Psoas muscle (tissue), 8 donors: ENCODE results near the gene ENO1. TPM values are rescaled to one million over a fixed set of nuclear protein-coding genes. Genes with fewer than 3 reads are reported as not detected.
"Not testable (repeated sequence)": the region's sequence is repeated elsewhere in the genome, so short reads cannot be mapped to it uniquely, and the experiment has no call there.

Experiments
- ATAC-seq, 4 donors: fragments of 200-7000 bp; cut with Tn5 transposase; one replicate each; pipeline ENCODE4 v1.9.1; 2020; ENCODE audit warnings: moderate library complexity in 3 of 4, mild to moderate bottlenecking in 2 of 4
- DNase-seq, 2 donors: peaks; one replicate each; pipeline ENCODE4 v3.0.0-alpha.2; 2020
- H3K27ac ChIP-seq: fragments of 200-600 bp; one replicate; pipeline ENCODE4 v1.8.0; 2022
- H3K27me3 ChIP-seq, 3 donors: fragments of 200-600 bp in 1 of 3; one replicate each; pipeline versions ENCODE4 v1.6.1 to v1.8.0; 2013 to 2022; ENCODE audit warnings: low read length in 2 of 3, mild to moderate bottlenecking in 2 of 3, moderate library complexity in 1 of 3; ENCODE audit not compliant: insufficient read depth in 3 of 3
- H3K36me3 ChIP-seq, 2 donors: fragments of 200-600 bp in 1 of 2; one replicate each; pipeline versions ENCODE4 v1.6.1 to v1.8.0; 2013 to 2022; ENCODE audit warnings: low read depth in 1 of 2, mild to moderate bottlenecking in 1 of 2, moderate library complexity in 1 of 2; ENCODE audit not compliant: insufficient read depth in 1 of 2
- H3K4me1 ChIP-seq: fragments of 200-600 bp; one replicate; pipeline ENCODE4 v1.8.0; 2022
- H3K4me3 ChIP-seq: fragments of 200-600 bp; one replicate; pipeline ENCODE4 v1.8.0; 2022; ENCODE audit warnings: mild to moderate bottlenecking
- H3K9me3 ChIP-seq: fragments of 200-600 bp; one replicate; pipeline ENCODE4 v1.8.0; 2022
- CTCF ChIP-seq: fragments of 200-600 bp; IDR thresholded peaks from one replicate; pipeline ENCODE4 v1.8.0; 2022; ENCODE audit warnings: antibody characterized with exemption
- WGBS, 3 donors: extraction: QIAGEN DNeasy Blood & Tissue Kit; methylation state at CpG; one replicate each; pipeline versions ENCODE4 v1.1.6 to v1.1.7; 2013; 5-methylcytosine and 5-hydroxymethylcytosine counted together
- intact Hi-C, 2 donors: fragments of 100-400 bp; cut with DNase I; formaldehyde crosslinking; loops; one replicate each; pipeline versions ENCODE4 v1.11.0 to v1.14.2; 2022
- polyA plus RNA-seq, 3 donors: library from polyadenylated mRNA; stranded (reverse); fragments of 200-250 nt; gene quantifications; one replicate each; pipeline ENCODE4 v1.2.3, GENCODE V29; 2013
- total RNA-seq, 4 donors: library from RNA; stranded (reverse); fragmentation: NEBNext Ultra II Directional in 2 of 4; extraction: Animal tissue kit (Norgen Biotek cat#: 25700) in 2 of 4; gene quantifications; one replicate each; pipeline versions ENCODE4 v1.2.1 to v1.2.4, GENCODE V29; 2021 to 2023
- donor health status: healthy with polysubstance abuse.
- donor health status: DM: no; HTN: no; CAD: no; lungs with moderate emphysema.
- donor health status: Bipolar disorder and iron deficiency.
- donor health status: healthy.
- donor health status: DM: yes; HTN: yes; CAD: no.
- donor health status: DM: no; HTN: no; CAD: no.
- donor health status: DM: no; HTN: no; CAD: no.
- donor health status: DM: yes; HTN: yes; CAD: no.

The ENO1 gene
- total and polyA plus RNA-seq, 7 donors, result 83.8 to 489 (median 191) TPM

DNA sequence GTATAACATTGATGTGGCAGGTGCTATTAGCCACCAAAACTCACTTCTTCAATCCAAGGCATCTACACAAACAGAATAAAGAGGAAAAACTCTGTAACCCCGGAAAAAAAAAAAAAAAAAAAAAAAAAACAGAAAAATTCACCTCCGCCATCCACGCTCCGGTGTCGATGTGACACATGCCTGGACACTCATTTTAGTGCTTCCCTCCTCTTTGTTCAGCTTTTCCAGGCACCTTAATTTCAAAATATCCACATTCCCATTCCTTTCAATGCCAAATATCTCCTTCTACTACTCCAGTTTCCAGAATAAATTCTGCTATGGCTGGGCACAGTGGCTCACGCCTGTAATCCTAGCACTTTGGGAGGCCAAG is 55.2 kb downstream of the ENO1 start:
- 35 to 50% (median 39%) methylated on average over 6 of the region's 6 CpGs for WGBS, 3 donors
- Histone ChIP-seq H3K27ac (peak overlapping the region; percentile 64), H3K27me3 (no peaks in the 10 kb centered on the region), H3K9me3 (no peaks in the 10 kb centered on the region), H3K36me3 (no peaks in the 10 kb centered on the region), H3K4me1 (peaks cover 16% of the 10 kb centered on the region), H3K4me3 (no peak overlapping the region)
- ATAC-seq, result no peak
- no peak for DNase-seq
- intact Hi-C loops, result no loop called here
- TF ChIP-seq CTCF, result no peak

DNA sequence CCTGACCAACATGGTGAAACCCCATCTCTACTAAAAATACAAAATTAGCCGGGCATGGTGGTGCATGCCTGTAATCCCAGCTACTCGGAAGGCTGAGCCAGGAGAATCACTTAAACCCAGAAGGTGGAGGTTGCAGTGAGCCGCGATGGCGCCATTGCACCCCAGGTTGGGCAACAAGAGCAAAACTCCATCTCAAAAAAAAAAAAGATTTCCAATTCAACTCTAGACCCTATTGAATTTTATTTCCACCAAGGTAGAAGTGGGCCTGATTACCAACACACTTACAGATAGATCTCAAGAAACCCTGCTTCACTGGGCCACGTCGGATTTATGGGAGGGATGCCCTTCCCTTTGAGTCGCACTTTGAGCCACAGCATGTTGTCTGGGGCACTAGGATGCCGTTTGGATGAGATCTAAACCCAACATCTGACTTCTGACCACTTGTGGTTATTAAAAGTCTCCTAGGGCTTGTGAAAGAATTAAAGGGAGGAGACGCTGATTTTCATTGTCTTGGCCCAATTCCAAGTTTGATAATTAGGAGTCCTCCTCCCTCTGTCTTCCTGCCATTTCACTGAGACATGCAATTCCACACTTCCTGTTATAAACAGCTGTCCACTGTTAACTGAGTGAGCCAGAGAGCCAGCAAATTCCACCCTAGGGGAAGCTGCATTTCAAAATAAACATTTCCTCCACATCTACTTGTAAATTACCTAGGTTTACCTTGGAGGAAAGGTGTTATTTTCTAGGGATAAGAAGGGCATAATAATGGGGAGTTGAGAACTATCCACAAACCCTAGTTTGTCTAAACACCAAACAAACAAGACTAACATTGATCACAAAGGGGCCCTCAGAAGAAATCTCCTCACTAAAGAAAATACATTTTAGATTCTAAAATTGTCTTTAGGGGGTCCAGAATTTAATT is 55.9 kb downstream of the ENO1 start:
- no peaks in the 10 kb centered on the region for H3K9me3 ChIP-seq
- TF ChIP-seq CTCF, result no peak
- peak; percentile 58 to 75 (median 67) for ATAC-seq
- H3K27ac ChIP-seq, result peak overlapping the region; percentile 64
- 31 to 32% (median 31%) methylated on average over 10 of the region's 10 CpGs for WGBS, 3 donors
- H3K4me3 ChIP-seq, result no peak overlapping the region
- intact Hi-C loops, result no loop called here
- H3K27me3 ChIP-seq, result no peaks in the 10 kb centered on the region
- H3K4me1 ChIP-seq, result peaks cover 16% of the 10 kb centered on the region
- no peak for DNase-seq
- H3K36me3 ChIP-seq, result no peaks in the 10 kb centered on the region

- intact Hi-C loops, result no loop called here
- H3K36me3 ChIP-seq, result no peaks in the 10 kb centered on the region
- DNase-seq, result no peak
- H3K27ac ChIP-seq, result no peak overlapping the region
- H3K9me3 ChIP-seq, result no peaks in the 10 kb centered on the region
- 60 to 76% (median 61%) methylated on average over 2 of the region's 2 CpGs for WGBS, 3 donors
- H3K4me1 ChIP-seq, result peaks cover 19% of the 10 kb centered on the region
- no peak for ATAC-seq
- H3K4me3 ChIP-seq, result no peak overlapping the region
- no peak for TF ChIP-seq CTCF
- H3K27me3 ChIP-seq, result no peaks in the 10 kb centered on the region
These were observed 57.4 kb downstream of the ENO1 start for GRCh38 chr1:8821084-8821483.

GRCh38 chr1:8818789-8819188 is 59.7 kb downstream of the ENO1 start:
- ATAC-seq, H3K27me3 ChIP-seq: not testable (repeated sequence)
- intact Hi-C loops, result loop anchor here in 1 of 2 donors (2.0 kb wide), 1 partner anchor 30 kb away; no protein-coding TSS in a partner anchor

GRCh38 chr1:8818325-8818775 is 60.1 kb downstream of the ENO1 start:
- TF ChIP-seq CTCF, result no peak
- peaks cover 35% of the 10 kb centered on the region for H3K4me1 ChIP-seq
- 13 to 16% (median 14%) methylated on average over 4 of the region's 4 CpGs for WGBS, 3 donors
- H3K27me3 ChIP-seq, result no peaks in the 10 kb centered on the region
- intact Hi-C loops, result loop anchor here in 1 of 2 donors (2.0 kb wide), 1 partner anchor 30 kb away; no protein-coding TSS in a partner anchor
- no peaks in the 10 kb centered on the region for H3K36me3 ChIP-seq
- H3K9me3 ChIP-seq, result no peaks in the 10 kb centered on the region
- peak overlapping the region; percentile 96 for H3K27ac ChIP-seq
- DNase-seq (no peak), ATAC-seq (no peak)
- H3K4me3 ChIP-seq, result peak overlapping the region; percentile 91

More at GRCh38 chr1:8818789-8819188, 59.7 kb downstream of the ENO1 start:
- Histone ChIP-seq H3K27ac (peak overlapping the region; percentile 96), H3K4me1 (peaks cover 35% of the 10 kb centered on the region), H3K4me3 (peak overlapping the region; percentile 91)
- H3K9me3 ChIP-seq, DNase-seq, H3K36me3 ChIP-seq: not testable (repeated sequence)
- 83 to 86% (median 83%) methylated on average over 12 of the region's 13 CpGs for WGBS, 3 donors
